Measurements from ENCODE around the gene VAPA.
A peak's percentile ranks its signal among the peaks of the same experiment; 100 is the strongest.
"Not testable (repeated sequence)": the region's sequence is repeated elsewhere in the genome, so short reads cannot be mapped to it uniquely, and the experiment has no call there.

Gene VAPA

GRCh38 chr18:9885170-9886004 is 28.4 kb upstream of the VAPA start, which contains the start of gene TXNDC2:
Gene TXNDC2 (plus strand): TSS chr18:9885973. CDS start chr18:9886681, 708 bp downstream.
- no peak for DNase-seq (ENCODE audit: low read depth, low spot score)
- no peak within 1 kb of the TSS for H3K27ac ChIP-seq

- no peak for DNase-seq (ENCODE audit: low read depth, low spot score)
Observed at GRCh38 chr18:9886005-9886348, 27.8 kb upstream of the VAPA start.

GRCh38 chr18:9887992-9888391 is 25.8 kb upstream of the VAPA start:
- no peak overlapping the region for H3K27ac ChIP-seq
- no peak for DNase-seq (ENCODE audit: low read depth, low spot score)

More at GRCh38 chr18:9886005-9886348, 27.8 kb upstream of the VAPA start:
- no peak overlapping the region for H3K27ac ChIP-seq

- no peak for DNase-seq (ENCODE audit: low read depth, low spot score)
- no peak overlapping the region for H3K27ac ChIP-seq
Observed at GRCh38 chr18:9890196-9890595, 23.6 kb upstream of the VAPA start.

GRCh38 chr18:9890957-9891356 is 22.9 kb upstream of the VAPA start:
- H3K27ac ChIP-seq: no peak overlapping the region
- DNase-seq (ENCODE audit: low read depth, low spot score): no peak

GRCh38 chr18:9891515-9891914 is 22.3 kb upstream of the VAPA start:
- H3K27ac ChIP-seq; DNase-seq (ENCODE audit: low read depth, low spot score): not testable (repeated sequence)

- H3K27ac ChIP-seq: peak overlapping the region; percentile 68
- no peak for DNase-seq (ENCODE audit: low read depth, low spot score)
Observed at GRCh38 chr18:9894454-9895068, 19.3 kb upstream of the VAPA start.

- no peak overlapping the region for H3K27ac ChIP-seq
- no peak for DNase-seq (ENCODE audit: low read depth, low spot score)
Observed at GRCh38 chr18:9897129-9897528, 16.7 kb upstream of the VAPA start.

GRCh38 chr18:9897787-9898291 is 16.0 kb upstream of the VAPA start:
- not testable (repeated sequence) for H3K27ac ChIP-seq; DNase-seq (ENCODE audit: low read depth, low spot score)

- peak overlapping the region; percentile 55 for H3K27ac ChIP-seq
- peak; percentile 78 for DNase-seq (ENCODE audit: low read depth, low spot score)
Observed at GRCh38 chr18:9898792-9899549, 14.8 kb upstream of the VAPA start.

GRCh38 chr18:9899550-9899930 is 14.3 kb upstream of the VAPA start:
- peak overlapping the region; percentile 55 for H3K27ac ChIP-seq
- not testable (repeated sequence) for DNase-seq (ENCODE audit: low read depth, low spot score)

GRCh38 chr18:9900699-9901098 is 13.1 kb upstream of the VAPA start:
- no peak for DNase-seq (ENCODE audit: low read depth, low spot score)
- no peak overlapping the region for H3K27ac ChIP-seq

GRCh38 chr18:9901377-9901776 is 12.4 kb upstream of the VAPA start:
- no peak overlapping the region for H3K27ac ChIP-seq
- no peak for DNase-seq (ENCODE audit: low read depth, low spot score)

GRCh38 chr18:9902264-9902663 is 11.6 kb upstream of the VAPA start:
- DNase-seq (ENCODE audit: low read depth, low spot score); H3K27ac ChIP-seq: not testable (repeated sequence)

GRCh38 chr18:9902832-9903231 is 11.0 kb upstream of the VAPA start:
- no peak overlapping the region for H3K27ac ChIP-seq
- DNase-seq (ENCODE audit: low read depth, low spot score): no peak

- DNase-seq (ENCODE audit: low read depth, low spot score): no peak
- peak overlapping the region; percentile 75 for H3K27ac ChIP-seq
Observed at GRCh38 chr18:9905401-9905922, 8.4 kb upstream of the VAPA start.

GRCh38 chr18:9906481-9906880 is 7.3 kb upstream of the VAPA start:
- H3K27ac ChIP-seq: peak overlapping the region; percentile 75
- no peak for DNase-seq (ENCODE audit: low read depth, low spot score)

- H3K27ac ChIP-seq: no peak overlapping the region
- DNase-seq (ENCODE audit: low read depth, low spot score): no peak
Observed at GRCh38 chr18:9907867-9908266, 5.9 kb upstream of the VAPA start.

- no peak overlapping the region for H3K27ac ChIP-seq
Observed at GRCh38 chr18:9910071-9910470, 3.7 kb upstream of the VAPA start.

GRCh38 chr18:9910661-9911060 is 3.2 kb upstream of the VAPA start:
- H3K27ac ChIP-seq: no peak overlapping the region
- no peak for DNase-seq (ENCODE audit: low read depth, low spot score)

More at GRCh38 chr18:9910071-9910470, 3.7 kb upstream of the VAPA start:
- DNase-seq (ENCODE audit: low read depth, low spot score): no peak
